T-helper 1 cell treated with Interleukin-12 subunit alpha and Interleukin-12 subunit beta and Interleukin-4 antibody, amounts not matched to agents 30 ng/mL and 1 ng/mL, for 36 hours (primary cell): Measurements from ENCODE around the gene SYNM. TPM values are rescaled to one million over a fixed set of nuclear protein-coding genes. Genes with fewer than 3 reads are reported as not detected.

Experiments
- intact Hi-C: fragments of 100-400 bp; cut with micrococcal nuclease; formaldehyde crosslinking; loops from one replicate; pipeline ENCODE4 v1.15.1; 2024
- total RNA-seq: library from RNA; stranded (reverse); gene quantifications from 2 replicates; pipeline ENCODE4 v1.2.3, GENCODE V29; 2022

Gene SYNM
- total RNA-seq, 1 donor from 2014 or later = 2.8 TPM

GRCh38 chr15:99076555-99077308, 28.1 kb upstream of the SYNM start:
- intact Hi-C loops = loop anchor here (1.0 to 10.0 kb wide), 7 partner anchors 137 to 765 kb away; no protein-coding TSS in a partner anchor

GRCh38 chr15:99082798-99083197, 22.1 kb upstream of the SYNM start:
- intact Hi-C loops = no loop called here

- intact Hi-C loops = no loop called here
Observed at GRCh38 chr15:99084965-99085364, 19.9 kb upstream of the SYNM start.

GRCh38 chr15:99085413-99086326, 19.2 kb upstream of the SYNM start:
- intact Hi-C loops = no loop called here

GRCh38 chr15:99086327-99086667, 18.6 kb upstream of the SYNM start:
- intact Hi-C loops = no loop called here

- intact Hi-C loops = no loop called here
Observed at GRCh38 chr15:99087405-99087943, 17.4 kb upstream of the SYNM start.

- intact Hi-C loops = no loop called here
Observed at GRCh38 chr15:99090011-99090699, 14.7 kb upstream of the SYNM start.

- intact Hi-C loops = no loop called here
Observed at GRCh38 chr15:99090938-99091337, 13.9 kb upstream of the SYNM start.

GRCh38 chr15:99092554-99093172, 12.2 kb upstream of the SYNM start:
- intact Hi-C loops = no loop called here

GRCh38 chr15:99095626-99096025, 9.3 kb upstream of the SYNM start:
- intact Hi-C loops = no loop called here

GRCh38 chr15:99096173-99096893, 8.5 kb upstream of the SYNM start:
- intact Hi-C loops = no loop called here

GRCh38 chr15:99096894-99097426, 7.9 kb upstream of the SYNM start:
- intact Hi-C loops = no loop called here

GRCh38 chr15:99097441-99098410, 7.2 kb upstream of the SYNM start:
- intact Hi-C loops = no loop called here

- intact Hi-C loops = no loop called here
Observed at GRCh38 chr15:99098426-99098825, 6.5 kb upstream of the SYNM start.

GRCh38 chr15:99098991-99099390, 5.9 kb upstream of the SYNM start:
- intact Hi-C loops = no loop called here

GRCh38 chr15:99099661-99100060, 5.2 kb upstream of the SYNM start:
- intact Hi-C loops = loop anchor here (1.0 to 10.0 kb wide), 2 partner anchors 114 to 635 kb away; partner anchors contain the start of gene LYSMD4

GRCh38 chr15:99100245-99101173, 4.4 kb upstream of the SYNM start:
- intact Hi-C loops = loop anchor here (1.0 to 10.0 kb wide), 2 partner anchors 113 to 634 kb away; partner anchors contain the start of gene LYSMD4

GRCh38 chr15:99101501-99101900, 3.4 kb upstream of the SYNM start:
- intact Hi-C loops = loop anchor here (10.0 kb wide), 1 partner anchor 633 kb away; the partner anchor contains the start of gene LYSMD4
